Measurements from ENCODE around the gene ZDHHC24. TPM values are rescaled to one million over a fixed set of nuclear protein-coding genes. Genes with fewer than 3 reads are reported as not detected.

Gene ZDHHC24
- total and polyA plus RNA-seq, 7 donors: 1.8 to 12.2 (median 6.8) TPM

DNA sequence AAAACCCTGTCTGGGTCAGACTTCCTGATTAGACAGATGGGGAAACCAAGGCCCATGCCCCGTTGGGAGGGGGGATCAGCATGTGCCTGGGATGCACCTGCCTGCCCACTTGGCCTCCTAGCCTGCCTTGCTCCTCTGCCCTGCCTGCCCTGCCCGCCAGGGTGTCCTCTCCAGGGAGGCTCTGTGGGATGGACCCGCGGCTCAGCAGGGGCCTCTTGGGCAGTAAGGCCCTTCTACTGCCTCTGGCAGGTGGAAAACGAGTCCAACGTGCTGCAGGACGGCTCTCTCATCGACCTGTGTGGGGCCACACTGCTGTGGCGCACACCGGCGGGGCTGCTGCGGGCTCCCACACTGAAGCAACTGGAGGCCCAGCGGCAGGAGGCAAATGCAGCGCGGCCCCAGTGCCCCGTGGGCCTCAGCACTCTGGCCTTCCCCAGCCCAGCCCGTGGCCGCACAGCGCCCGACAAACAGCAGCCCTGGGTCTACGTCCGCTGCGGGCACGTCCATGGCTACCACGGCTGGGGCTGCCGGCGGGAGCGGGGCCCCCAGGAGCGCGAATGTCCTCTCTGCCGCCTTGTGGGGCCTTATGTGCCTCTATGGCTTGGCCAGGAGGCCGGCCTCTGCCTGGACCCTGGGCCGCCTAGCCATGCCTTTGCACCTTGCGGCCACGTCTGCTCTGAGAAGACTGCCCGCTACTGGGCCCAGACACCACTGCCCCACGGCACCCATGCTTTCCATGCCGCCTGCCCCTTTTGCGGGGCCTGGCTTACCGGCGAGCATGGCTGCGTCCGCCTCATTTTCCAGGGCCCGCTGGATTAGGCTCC lies 70.3 kb downstream of the ZDHHC24 start:
- WGBS, 2 donors: 94 to 95% methylated on average over 44 of the region's 44 CpGs
- peaks cover 16 to 57% (median 26%) of the 10 kb centered on the region in 4 donors for H3K36me3 ChIP-seq
- no peak overlapping the region for H3K4me3 ChIP-seq
- TF ChIP-seq EP300 (IDR thresholded peaks at IDR 0.05) (no peak), POLR2A (IDR thresholded peaks at IDR 0.05) (no peak), POLR2AphosphoS5 (IDR thresholded peaks at IDR 0.05) (no peak)
- TF ChIP-seq, protein P1, sequence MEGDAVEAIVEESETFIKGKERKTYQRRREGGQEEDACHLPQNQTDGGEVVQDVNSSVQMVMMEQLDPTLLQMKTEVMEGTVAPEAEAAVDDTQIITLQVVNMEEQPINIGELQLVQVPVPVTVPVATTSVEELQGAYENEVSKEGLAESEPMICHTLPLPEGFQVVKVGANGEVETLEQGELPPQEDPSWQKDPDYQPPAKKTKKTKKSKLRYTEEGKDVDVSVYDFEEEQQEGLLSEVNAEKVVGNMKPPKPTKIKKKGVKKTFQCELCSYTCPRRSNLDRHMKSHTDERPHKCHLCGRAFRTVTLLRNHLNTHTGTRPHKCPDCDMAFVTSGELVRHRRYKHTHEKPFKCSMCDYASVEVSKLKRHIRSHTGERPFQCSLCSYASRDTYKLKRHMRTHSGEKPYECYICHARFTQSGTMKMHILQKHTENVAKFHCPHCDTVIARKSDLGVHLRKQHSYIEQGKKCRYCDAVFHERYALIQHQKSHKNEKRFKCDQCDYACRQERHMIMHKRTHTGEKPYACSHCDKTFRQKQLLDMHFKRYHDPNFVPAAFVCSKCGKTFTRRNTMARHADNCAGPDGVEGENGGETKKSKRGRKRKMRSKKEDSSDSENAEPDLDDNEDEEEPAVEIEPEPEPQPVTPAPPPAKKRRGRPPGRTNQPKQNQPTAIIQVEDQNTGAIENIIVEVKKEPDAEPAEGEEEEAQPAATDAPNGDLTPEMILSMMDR (IDR thresholded peaks at IDR 0.05): no peak
- no peak for DNase-seq
- no peaks in the 10 kb centered on the region for H3K27me3 ChIP-seq
- no peak overlapping the region for H3K27ac ChIP-seq
- peaks cover 0 to 14% (median 8%) of the 10 kb centered on the region in 4 donors for H3K4me1 ChIP-seq
- intact Hi-C loops (cut with DNase I): no loop called here
- no peaks in the 10 kb centered on the region for H3K9me3 ChIP-seq

GRCh38 chr11:66473608-66474515 lies 72.0 kb downstream of the ZDHHC24 start:
- no peaks in the 10 kb centered on the region for H3K9me3 ChIP-seq
- intact Hi-C loops (cut with DNase I): no loop called here
- no peak for DNase-seq
- H3K4me3 ChIP-seq: no peak overlapping the region
- TF ChIP-seq EP300 (IDR thresholded peaks at IDR 0.05) (no peak), POLR2AphosphoS5 (IDR thresholded peaks at IDR 0.05) (no peak), POLR2A (IDR thresholded peaks at IDR 0.05) (no peak)
- TF ChIP-seq, protein P1 (IDR thresholded peaks at IDR 0.05): no peak
- no peak overlapping the region for H3K27ac ChIP-seq
- peaks cover 0 to 6% (median 1%) of the 10 kb centered on the region in 4 donors for H3K4me1 ChIP-seq
- 92 to 93% methylated on average over 20 of the region's 20 CpGs for WGBS, 2 donors
- H3K36me3 ChIP-seq: peaks cover 16 to 64% (median 26%) of the 10 kb centered on the region in 4 donors
- no peaks in the 10 kb centered on the region for H3K27me3 ChIP-seq

DNA sequence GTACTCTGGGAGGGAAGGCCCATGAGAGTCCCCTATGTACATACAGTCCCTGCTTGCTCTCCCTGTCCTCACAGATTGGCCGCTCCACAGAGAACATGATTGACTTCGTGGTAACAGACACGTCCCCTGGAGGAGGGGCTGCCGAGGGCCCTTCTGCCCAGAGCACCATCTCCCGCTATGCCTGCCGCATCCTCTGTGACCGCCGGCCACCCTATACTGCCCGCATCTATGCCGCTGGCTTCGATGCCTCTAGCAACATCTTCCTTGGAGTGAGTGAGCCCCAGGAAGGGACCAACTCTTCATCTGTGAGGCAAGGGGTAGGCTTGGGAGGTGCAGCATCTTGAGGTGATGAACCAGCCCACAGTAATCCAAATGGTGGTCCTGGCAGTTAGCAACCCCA lies 72.7 kb downstream of the ZDHHC24 start:
- H3K27ac ChIP-seq: no peak overlapping the region
- H3K4me1 ChIP-seq: peaks cover 0 to 4% (median 2%) of the 10 kb centered on the region in 4 donors
- no peaks in the 10 kb centered on the region for H3K27me3 ChIP-seq
- intact Hi-C loops (cut with DNase I): no loop called here
- WGBS, 2 donors: 94 to 95% methylated on average over 11 of the region's 11 CpGs
- DNase-seq: no peak
- TF ChIP-seq POLR2A (IDR thresholded peaks at IDR 0.05) (no peak), POLR2AphosphoS5 (IDR thresholded peaks at IDR 0.05) (no peak), EP300 (IDR thresholded peaks at IDR 0.05) (no peak)
- TF ChIP-seq, protein P1 (IDR thresholded peaks at IDR 0.05): no peak
- no peak overlapping the region for H3K4me3 ChIP-seq
- H3K36me3 ChIP-seq: peaks cover 16 to 64% (median 26%) of the 10 kb centered on the region in 4 donors
- no peaks in the 10 kb centered on the region for H3K9me3 ChIP-seq

GRCh38 chr11:66472054-66472453 lies 73.8 kb downstream of the ZDHHC24 start:
- TF ChIP-seq EP300 (IDR thresholded peaks at IDR 0.05): no peak
- TF ChIP-seq, protein P1 (IDR thresholded peaks at IDR 0.05): no peak
- no peak for TF ChIP-seq POLR2A (IDR thresholded peaks at IDR 0.05)
- TF ChIP-seq POLR2AphosphoS5 (IDR thresholded peaks at IDR 0.05): no peak
- no peak for DNase-seq
- H3K27ac ChIP-seq: no peak overlapping the region
- H3K27me3 ChIP-seq: no peaks in the 10 kb centered on the region
- intact Hi-C loops (cut with DNase I): no loop called here
- H3K9me3 ChIP-seq: no peaks in the 10 kb centered on the region
- 89 to 94% methylated on average over 9 of the region's 9 CpGs for WGBS, 2 donors
- peaks cover 16 to 64% (median 26%) of the 10 kb centered on the region in 4 donors for H3K36me3 ChIP-seq
- peaks cover 0 to 13% (median 11%) of the 10 kb centered on the region in 4 donors for H3K4me1 ChIP-seq
- no peak overlapping the region for H3K4me3 ChIP-seq
